SH-SY5Y (cell line): ENCODE results near the gene IFNAR2.

ENCODE experiments used
- GATA2 ChIP-seq: IDR thresholded peaks from 2 replicates; pipeline ENCODE4 v1.6.1; 2011; ENCODE audit warnings: mild to moderate bottlenecking, low read depth, low read length
- GATA3 ChIP-seq: IDR thresholded peaks from 2 replicates; pipeline ENCODE4 v1.6.1; 2011; ENCODE audit warnings: low read depth, mild to moderate bottlenecking, low read length, moderate library complexity

DNA sequence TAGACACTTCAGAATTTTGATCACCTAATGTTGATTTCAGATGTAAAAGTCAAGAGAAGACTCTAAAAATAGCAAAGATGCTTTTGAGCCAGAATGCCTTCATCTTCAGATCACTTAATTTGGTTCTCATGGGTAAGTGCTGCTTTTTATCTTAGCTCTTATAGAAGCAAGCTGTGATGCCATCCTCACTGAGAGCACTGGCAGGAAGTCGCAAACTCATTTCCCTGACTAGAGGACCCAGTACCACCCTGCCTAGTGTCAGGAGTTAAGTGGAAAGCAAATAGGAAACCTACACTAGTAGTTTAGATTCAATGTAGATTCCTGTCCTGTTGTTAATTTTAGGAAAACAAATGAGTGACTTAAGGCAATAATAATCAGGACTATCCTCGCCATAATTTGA lies 12.1 kb downstream of the IFNAR2 start:
- TF ChIP-seq GATA2 (no peak), GATA3 (no peak)
